Loucy (cell line): ENCODE results near the gene SORBS1.

Source experiments
- H2AFZ ChIP-seq: fragments of 200-600 bp; sonication (generic); 2 replicates; pipeline ENCODE4 v1.6.0; 2016; ENCODE audit warnings: antibody characterized with exemption, mild to moderate bottlenecking, low read length, moderate library complexity
- H3F3A ChIP-seq: fragments of 200-600 bp; 2 replicates; pipeline ENCODE4 v1.6.0; 2016; ENCODE audit warnings: antibody characterized with exemption, low read depth, mild to moderate bottlenecking
- H3K27me3 ChIP-seq: fragments of 200-600 bp; sonication (generic); 2 replicates; pipeline ENCODE4 v1.6.1; 2014; ENCODE audit warnings: low read length, mild to moderate bottlenecking; ENCODE audit not compliant: insufficient read depth, poor library complexity, severe bottlenecking
- H3K36me3 ChIP-seq: fragments of 200-600 bp; sonication (generic); 2 replicates; pipeline ENCODE4 v1.6.1; 2016; ENCODE audit warnings: low read length; ENCODE audit not compliant: insufficient read depth
- H3K4me1 ChIP-seq: fragments of 200-600 bp; sonication (generic); 2 replicates; pipeline ENCODE4 v1.5.1; 2014; ENCODE audit warnings: low read length, mild to moderate bottlenecking; ENCODE audit not compliant: insufficient read depth, poor library complexity, severe bottlenecking
- H3K4me2 ChIP-seq: fragments of 200-600 bp; sonication (generic); 2 replicates; pipeline ENCODE4 v1.6.0; 2014; ENCODE audit warnings: antibody characterized with exemption, low read length, low read depth, mild to moderate bottlenecking; ENCODE audit not compliant: poor library complexity, severe bottlenecking
- H3K4me3 ChIP-seq: fragments of 200-600 bp; sonication (generic); 2 replicates; pipeline ENCODE4 v1.5.1; 2014; ENCODE audit warnings: low read length, mild to moderate bottlenecking, mixed read lengths; ENCODE audit not compliant: poor library complexity, severe bottlenecking
- H3K79me2 ChIP-seq: fragments of 200-600 bp; sonication (generic); 2 replicates; pipeline ENCODE4 v1.6.1; 2014; ENCODE audit warnings: low read length; ENCODE audit not compliant: insufficient read depth
- H3K9ac ChIP-seq: fragments of 200-600 bp; sonication (generic); 2 replicates; pipeline ENCODE4 v1.6.0; 2014; ENCODE audit warnings: mild to moderate bottlenecking, low read depth, low read length, moderate library complexity; ENCODE audit not compliant: poor library complexity, severe bottlenecking
- H3K9me2 ChIP-seq: fragments of 200-600 bp; sonication (generic); replicated peaks from 2 replicates; pipeline ENCODE4 v1.6.1; 2016; ENCODE audit warnings: low read depth, low read length, mixed read lengths
- H3K9me3 ChIP-seq: fragments of 200-600 bp; sonication (generic); 2 replicates; pipeline ENCODE4 v1.6.1; 2014; ENCODE audit warnings: mild to moderate bottlenecking, antibody characterized with exemption, low read length, low read depth; ENCODE audit not compliant: insufficient read depth
- H4K20me1 ChIP-seq: fragments of 200-600 bp; sonication (generic); 2 replicates; pipeline ENCODE4 v1.6.0; 2014; ENCODE audit warnings: antibody characterized with exemption, low read length, mild to moderate bottlenecking; ENCODE audit not compliant: insufficient read depth, poor library complexity, severe bottlenecking
- CTCF ChIP-seq: fragments of 200-600 bp; sonication (generic); conservative IDR thresholded peaks from 2 replicates; pipeline ENCODE4 v1.5.1; 2014; ENCODE audit warnings: mild to moderate bottlenecking, antibody characterized with exemption, low read length
- EZH2phosphoT487 ChIP-seq: fragments of 200-600 bp; IDR thresholded peaks from 2 replicates; pipeline ENCODE4 v1.6.1; 2018; ENCODE audit warnings: antibody characterized with exemption, mild to moderate bottlenecking, moderate library complexity, borderline replicate concordance

The SORBS1 gene

DNA sequence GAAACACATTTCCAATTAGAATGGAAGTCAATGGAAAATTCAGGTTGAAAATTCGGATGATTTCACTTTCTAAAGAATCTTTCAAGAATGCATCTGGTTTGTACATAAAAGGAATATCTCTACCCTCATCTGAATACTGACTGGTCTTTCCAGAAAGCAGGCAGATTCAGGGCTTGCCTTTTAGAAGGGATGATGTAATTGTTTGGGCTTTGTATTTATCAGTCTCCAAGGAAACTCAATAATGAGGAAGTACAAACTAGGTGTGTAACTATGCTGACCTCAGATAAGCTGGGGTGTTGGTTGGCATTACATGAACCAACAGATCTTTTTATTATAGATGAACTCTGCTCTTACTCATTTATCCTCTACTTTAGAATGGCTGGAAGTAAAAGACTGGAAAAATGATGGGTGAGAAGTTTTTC, 294.5 kb downstream of the SORBS1 start:
- H3K9me2 ChIP-seq = no peaks in the 10 kb centered on the region
- H3F3A ChIP-seq = no peaks in the 10 kb centered on the region
- H3K79me2 ChIP-seq = no peaks in the 10 kb centered on the region
- no peaks in the 10 kb centered on the region for H3K9me3 ChIP-seq
- H3K36me3 ChIP-seq = no peaks in the 10 kb centered on the region
- peaks cover 23% of the 10 kb centered on the region for H3K4me1 ChIP-seq
- H3K4me2 ChIP-seq = no peak overlapping the region
- H4K20me1 ChIP-seq = no peaks in the 10 kb centered on the region
- TF ChIP-seq CTCF (no peak), EZH2phosphoT487 (no peak)
- H3K27me3 ChIP-seq = no peaks in the 10 kb centered on the region
- no peak overlapping the region for H3K9ac ChIP-seq
- no peak overlapping the region for H3K4me3 ChIP-seq
- no peak overlapping the region for H2AFZ ChIP-seq

DNA sequence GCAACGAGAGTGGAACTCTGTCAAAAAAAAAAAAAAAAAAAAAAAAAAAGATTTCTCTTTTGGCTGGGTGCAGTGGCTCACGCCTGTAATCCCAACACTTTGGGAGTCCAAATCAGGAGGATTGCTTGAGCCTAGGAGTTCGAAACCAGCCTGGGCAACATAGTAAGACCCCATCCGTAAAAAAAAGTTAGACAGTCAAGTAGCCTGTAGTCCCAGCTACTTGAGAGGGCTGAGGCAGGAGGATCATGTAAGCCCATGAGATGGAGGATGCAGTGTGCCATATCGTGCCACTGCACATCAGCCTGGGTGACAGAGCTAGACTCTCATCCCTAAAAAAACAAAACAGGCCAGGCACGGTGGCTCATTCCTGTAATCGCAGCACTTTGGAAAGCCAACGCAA, 295.6 kb downstream of the SORBS1 start:
- Histone ChIP-seq H3F3A (no peaks in the 10 kb centered on the region), H3K27me3 (no peaks in the 10 kb centered on the region), H3K9me3 (no peaks in the 10 kb centered on the region), H4K20me1 (no peaks in the 10 kb centered on the region), H2AFZ (no peak overlapping the region), H3K36me3 (no peaks in the 10 kb centered on the region), H3K4me1 (peaks cover 31% of the 10 kb centered on the region), H3K4me2 (no peak overlapping the region), H3K9ac (no peak overlapping the region), H3K79me2 (no peaks in the 10 kb centered on the region), H3K9me2 (no peaks in the 10 kb centered on the region), H3K4me3 (no peak overlapping the region)
- TF ChIP-seq CTCF (no peak), EZH2phosphoT487 (no peak)

DNA sequence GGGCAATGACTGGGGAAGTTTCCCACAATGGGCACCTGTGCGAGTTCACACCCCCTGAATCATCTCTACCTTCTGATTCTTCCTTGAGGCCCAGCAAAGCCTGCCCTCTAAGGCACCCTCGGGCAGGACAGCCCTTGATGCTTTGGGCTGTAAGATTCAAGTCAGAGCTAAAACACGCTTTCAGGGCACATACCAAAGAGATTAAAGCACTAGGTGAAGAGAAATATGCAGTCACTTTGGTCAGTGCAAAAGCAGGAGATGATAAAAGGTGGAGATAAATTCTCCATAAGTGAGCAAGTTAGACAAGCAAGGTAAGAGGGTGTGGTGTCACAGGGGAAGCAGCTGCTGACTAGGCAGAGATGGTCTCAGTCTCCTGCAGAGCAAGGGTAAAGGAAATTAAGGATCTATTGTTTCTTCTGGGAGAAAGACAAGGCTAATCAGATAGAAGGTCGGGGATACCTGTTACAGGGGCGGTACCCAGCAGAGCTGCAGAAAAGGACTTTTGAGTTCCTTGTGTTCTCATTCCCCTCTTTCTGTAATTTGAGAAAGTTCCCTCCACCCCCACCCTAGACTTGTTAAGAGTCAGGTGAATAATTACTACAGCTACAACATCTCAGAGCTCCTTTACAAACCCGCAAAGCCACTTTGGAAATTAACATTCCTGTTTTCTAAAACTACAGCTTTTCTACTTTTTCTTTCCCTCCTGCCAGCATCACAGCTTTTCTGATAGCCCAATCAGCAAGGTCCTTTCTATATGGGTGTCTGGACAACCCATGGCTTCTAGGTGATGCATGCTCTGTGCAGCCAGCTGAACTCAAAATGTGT, 296.7 kb downstream of the SORBS1 start:
- H3F3A ChIP-seq = no peaks in the 10 kb centered on the region
- H3K79me2 ChIP-seq = no peaks in the 10 kb centered on the region
- TF ChIP-seq EZH2phosphoT487 = no peak
- TF ChIP-seq CTCF = no peak
- H3K9me3 ChIP-seq = no peaks in the 10 kb centered on the region
- H3K9ac ChIP-seq = no peak overlapping the region
- H2AFZ ChIP-seq = peak overlapping the region; percentile 16; the same call in 1 of the 2 replicates
- no peaks in the 10 kb centered on the region for H4K20me1 ChIP-seq
- H3K9me2 ChIP-seq = no peaks in the 10 kb centered on the region
- no peaks in the 10 kb centered on the region for H3K27me3 ChIP-seq
- H3K36me3 ChIP-seq = no peaks in the 10 kb centered on the region
- H3K4me3 ChIP-seq = no peak overlapping the region
- H3K4me2 ChIP-seq = no peak overlapping the region
- peaks cover 42% of the 10 kb centered on the region for H3K4me1 ChIP-seq
